Muscle layer of duodenum (tissue), 2 donors: ENCODE results near the gene HTR3D.
"Not testable (repeated sequence)": the region's sequence is repeated elsewhere in the genome, so short reads cannot be mapped to it uniquely, and the experiment has no call there.

ENCODE experiments used
- H3K27ac ChIP-seq: one replicate; pipeline ENCODE4 v1.7.0; 2013; ENCODE audit warnings: mild to moderate bottlenecking, low read length
- H3K27me3 ChIP-seq: one replicate; pipeline ENCODE4 v1.7.0; 2013; ENCODE audit warnings: low read depth, mild to moderate bottlenecking, control low read depth, low read length
- H3K36me3 ChIP-seq, 2 donors: one replicate each; pipeline ENCODE4 v1.7.0; 2013; ENCODE audit warnings: low read length in 2 of 2, control low read depth in 1 of 2, mild to moderate bottlenecking in 1 of 2; ENCODE audit not compliant: insufficient read depth in 2 of 2, control insufficient read depth in 1 of 2
- H3K4me1 ChIP-seq, 2 donors: one replicate each; pipeline ENCODE4 v1.7.0; 2013; ENCODE audit warnings: low read length in 2 of 2, mild to moderate bottlenecking in 2 of 2, control low read depth in 1 of 2, moderate library complexity in 1 of 2; ENCODE audit not compliant: insufficient read depth in 2 of 2, control insufficient read depth in 1 of 2
- H3K4me3 ChIP-seq, 2 donors: one replicate each; pipeline ENCODE4 v1.7.0; 2013; ENCODE audit warnings: low read length in 2 of 2, low read depth in 1 of 2, mild to moderate bottlenecking in 1 of 2
- H3K9me3 ChIP-seq, 2 donors: one replicate each; pipeline ENCODE4 v1.7.0; 2013; ENCODE audit warnings: low read length in 2 of 2, control low read depth in 1 of 2, mild to moderate bottlenecking in 1 of 2; ENCODE audit not compliant: control insufficient read depth in 1 of 2
- donor health status: healthy.

Gene HTR3D

DNA sequence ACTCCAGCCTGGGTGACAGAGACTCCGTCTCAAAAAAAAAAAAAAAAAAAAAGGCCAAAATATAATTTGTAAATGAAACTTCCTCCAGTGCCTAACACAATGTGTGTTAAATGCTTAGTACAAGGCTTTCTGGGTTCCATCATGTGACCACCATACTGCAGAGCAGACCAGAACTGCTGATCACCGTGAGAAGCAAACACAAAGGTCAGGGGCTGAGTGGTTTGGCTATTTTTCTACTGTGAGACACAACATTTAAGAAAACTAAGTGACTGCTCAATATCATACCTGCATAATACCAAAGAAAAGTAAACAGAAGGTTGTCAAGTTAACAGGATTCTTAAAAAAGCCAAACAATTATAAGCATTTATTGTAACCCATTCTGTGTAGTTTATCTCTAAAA, 27.1 kb upstream of the HTR3D start:
- no peak overlapping the region for H3K4me3 ChIP-seq
- no peaks in the 10 kb centered on the region for H3K9me3 ChIP-seq
- H3K4me1 ChIP-seq = peaks cover 3 to 24% of the 10 kb centered on the region in 2 donors
- H3K27me3 ChIP-seq = no peaks in the 10 kb centered on the region
- H3K27ac ChIP-seq = no peak overlapping the region
- H3K36me3 ChIP-seq = no peaks in the 10 kb centered on the region

DNA sequence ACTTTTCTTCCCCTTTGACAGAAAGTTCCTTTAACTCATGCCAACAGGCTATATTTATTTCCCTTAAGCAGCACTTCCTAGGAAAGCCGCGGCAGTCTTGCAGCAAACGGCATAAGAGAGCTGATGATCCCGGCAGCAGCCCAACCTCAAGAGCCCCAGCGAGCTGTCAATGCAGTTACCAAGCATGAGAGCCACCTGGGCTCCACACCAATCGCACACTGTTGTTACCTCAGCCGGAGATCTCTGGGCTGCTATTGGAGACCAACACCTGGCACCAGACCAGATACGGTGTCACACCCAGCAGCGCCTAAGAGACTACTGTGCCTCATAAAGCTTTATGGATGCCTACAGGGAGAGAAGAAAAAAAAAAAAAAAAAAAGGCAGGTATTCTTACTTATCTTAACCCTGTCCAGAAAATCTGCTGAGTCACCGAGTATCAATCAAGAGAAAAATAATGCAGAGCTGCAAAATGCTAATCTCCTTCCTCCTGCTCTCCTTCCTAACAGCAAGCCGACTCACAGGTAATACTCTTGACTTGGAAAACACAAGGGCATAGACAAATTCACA, 25.5 kb upstream of the HTR3D start:
- Histone ChIP-seq H3K27me3 (no peaks in the 10 kb centered on the region), H3K9me3 (no peaks in the 10 kb centered on the region), H3K36me3 (peaks cover 0 to under 1% of the 10 kb centered on the region in 2 donors), H3K27ac (peak overlapping the region; percentile 79), H3K4me1 (peaks cover 3 to 24% of the 10 kb centered on the region in 2 donors), H3K4me3 (peak overlapping the region in 1 of 2 donors; percentile 34)

DNA sequence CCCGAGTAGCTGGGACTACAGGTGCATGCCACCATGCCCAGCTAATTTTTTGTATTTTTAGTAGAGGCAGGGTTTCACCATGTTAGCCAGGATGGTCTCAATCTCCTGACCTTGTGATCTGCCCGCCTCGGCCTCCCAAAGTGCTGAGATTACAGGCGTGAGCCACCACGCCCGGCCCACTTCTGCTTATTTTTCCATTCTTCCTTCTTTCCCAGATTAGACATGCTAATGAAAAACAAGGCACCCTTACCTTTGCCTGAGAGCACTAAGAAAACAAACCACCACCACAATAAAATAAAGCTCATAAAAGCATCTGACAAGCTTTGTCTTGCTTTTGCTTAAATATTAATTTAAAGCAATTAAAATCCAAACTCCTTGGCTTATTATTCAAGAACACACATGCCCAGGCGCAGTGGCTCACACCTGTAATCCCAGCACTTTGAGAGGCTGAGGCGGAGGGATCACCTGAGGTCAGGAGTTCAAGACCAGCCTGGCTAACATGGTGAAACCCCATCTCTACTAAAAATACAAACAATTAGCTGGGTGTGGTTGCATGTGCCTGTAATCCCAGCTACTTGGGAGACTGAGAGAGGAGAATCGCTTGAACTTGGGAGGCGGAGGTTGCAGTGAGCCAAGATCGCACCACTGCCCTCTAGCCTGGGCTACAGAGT, 24.3 kb upstream of the HTR3D start:
- not testable (repeated sequence) for H3K36me3 ChIP-seq, H3K27me3 ChIP-seq, H3K4me3 ChIP-seq, H3K9me3 ChIP-seq, H3K27ac ChIP-seq
- H3K4me1 ChIP-seq = peaks cover 3 to 24% of the 10 kb centered on the region in 2 donors

DNA sequence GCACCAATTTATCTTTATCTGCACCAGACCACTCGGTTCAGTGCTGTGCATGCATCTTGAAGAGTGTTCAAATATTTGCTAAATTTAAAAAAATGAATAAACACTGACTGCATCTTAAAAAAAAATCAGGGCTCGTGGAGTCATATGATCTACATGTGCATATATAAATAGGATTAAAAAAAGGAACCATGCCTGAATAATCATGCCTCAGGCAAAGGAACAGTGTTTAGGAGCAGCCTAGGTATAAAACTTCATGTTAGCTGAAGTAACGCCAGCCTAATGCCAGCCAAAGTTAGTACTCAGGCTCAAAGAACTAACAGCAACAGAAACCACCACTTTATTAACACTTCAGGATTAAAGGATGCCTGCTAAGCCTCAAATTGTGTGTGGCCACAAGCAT, 23.4 kb upstream of the HTR3D start:
- H3K4me3 ChIP-seq = no peak overlapping the region
- no peak overlapping the region for H3K27ac ChIP-seq
- H3K36me3 ChIP-seq = peaks cover 0 to 9% of the 10 kb centered on the region in 2 donors
- H3K27me3 ChIP-seq = no peaks in the 10 kb centered on the region
- H3K9me3 ChIP-seq = no peaks in the 10 kb centered on the region
- peaks cover 3 to 24% of the 10 kb centered on the region in 2 donors for H3K4me1 ChIP-seq

DNA sequence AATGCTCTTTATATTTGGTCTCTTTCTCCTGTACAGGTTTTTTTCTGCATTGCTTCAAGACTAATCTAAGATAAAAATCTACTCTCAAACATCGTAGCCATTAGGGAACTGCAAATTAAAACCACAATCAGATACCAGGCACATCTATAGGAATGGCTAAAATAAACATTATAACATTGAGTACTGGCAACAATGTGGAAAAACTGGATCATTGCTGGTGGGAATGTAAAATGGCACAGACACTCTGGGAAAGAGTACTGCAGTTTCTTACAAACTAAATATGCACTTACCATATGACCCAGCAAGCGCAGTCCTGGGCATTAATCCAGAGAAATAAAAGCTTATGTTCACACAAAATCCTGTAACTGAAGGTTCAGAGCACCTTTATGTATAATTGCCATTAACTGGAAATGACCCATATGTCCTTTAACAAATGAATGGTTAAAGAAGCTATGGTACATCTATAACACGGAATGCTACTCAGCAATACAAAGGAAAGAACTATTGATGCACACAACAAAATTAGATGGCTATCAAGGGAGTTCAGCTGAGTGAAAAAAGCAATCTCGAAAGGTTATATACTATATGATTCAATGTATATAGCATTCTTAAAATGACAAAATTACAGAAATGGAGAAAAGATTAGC, 20.2 kb upstream of the HTR3D start:
- H3K36me3 ChIP-seq = peaks cover 0 to 9% of the 10 kb centered on the region in 2 donors
- H3K4me1 ChIP-seq = peaks cover 4 to 6% of the 10 kb centered on the region in 2 donors
- H3K27ac ChIP-seq = no peak overlapping the region
- H3K9me3 ChIP-seq = no peaks in the 10 kb centered on the region
- H3K4me3 ChIP-seq = no peak overlapping the region
- no peaks in the 10 kb centered on the region for H3K27me3 ChIP-seq

DNA sequence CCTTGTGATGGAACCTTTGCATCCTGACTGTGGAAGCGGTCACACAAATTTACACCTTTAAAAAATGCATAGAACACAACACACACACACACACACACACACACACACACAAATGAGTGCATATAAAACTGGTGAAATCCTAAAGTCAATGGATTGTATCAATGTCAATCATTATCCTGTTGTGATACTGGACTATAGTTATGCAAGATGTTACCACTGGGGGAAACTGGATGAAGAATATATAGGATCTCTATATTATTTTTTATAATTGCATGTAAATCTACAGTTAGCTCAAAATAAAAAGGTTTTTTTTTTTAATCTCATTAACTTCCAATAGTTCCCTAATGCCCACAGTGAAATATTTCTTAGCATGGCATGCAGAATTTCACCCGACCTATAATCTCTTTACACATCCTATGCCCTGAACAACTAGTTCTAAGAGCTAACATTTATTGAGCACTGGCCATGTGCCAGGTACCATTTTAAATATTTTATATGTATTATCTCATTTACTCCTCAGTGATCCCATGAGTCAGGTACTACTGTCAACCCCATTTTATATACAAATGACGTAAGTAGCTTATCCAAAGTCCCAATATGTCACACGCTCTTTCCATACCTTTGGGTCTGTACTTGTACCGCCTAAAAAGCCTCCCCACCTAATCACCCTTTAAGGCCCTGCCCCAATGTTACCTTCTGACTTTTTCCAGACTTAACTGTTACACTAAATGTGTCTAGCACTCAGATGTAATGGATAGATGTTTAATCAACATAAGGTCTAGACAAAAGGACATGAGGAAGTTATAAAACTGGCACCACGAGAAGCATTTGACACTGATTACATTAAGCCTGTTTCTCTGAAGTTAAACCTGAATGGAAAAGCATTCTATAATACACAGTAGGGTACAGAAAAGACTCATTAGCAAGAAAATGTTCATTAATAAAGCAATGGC, 19.3 kb upstream of the HTR3D start:
- Histone ChIP-seq H3K9me3 (no peaks in the 10 kb centered on the region), H3K36me3 (peaks cover 0 to 9% of the 10 kb centered on the region in 2 donors), H3K27me3 (no peaks in the 10 kb centered on the region), H3K4me1 (peaks cover 4 to 10% of the 10 kb centered on the region in 2 donors), H3K4me3 (no peak overlapping the region), H3K27ac (no peak overlapping the region)

DNA sequence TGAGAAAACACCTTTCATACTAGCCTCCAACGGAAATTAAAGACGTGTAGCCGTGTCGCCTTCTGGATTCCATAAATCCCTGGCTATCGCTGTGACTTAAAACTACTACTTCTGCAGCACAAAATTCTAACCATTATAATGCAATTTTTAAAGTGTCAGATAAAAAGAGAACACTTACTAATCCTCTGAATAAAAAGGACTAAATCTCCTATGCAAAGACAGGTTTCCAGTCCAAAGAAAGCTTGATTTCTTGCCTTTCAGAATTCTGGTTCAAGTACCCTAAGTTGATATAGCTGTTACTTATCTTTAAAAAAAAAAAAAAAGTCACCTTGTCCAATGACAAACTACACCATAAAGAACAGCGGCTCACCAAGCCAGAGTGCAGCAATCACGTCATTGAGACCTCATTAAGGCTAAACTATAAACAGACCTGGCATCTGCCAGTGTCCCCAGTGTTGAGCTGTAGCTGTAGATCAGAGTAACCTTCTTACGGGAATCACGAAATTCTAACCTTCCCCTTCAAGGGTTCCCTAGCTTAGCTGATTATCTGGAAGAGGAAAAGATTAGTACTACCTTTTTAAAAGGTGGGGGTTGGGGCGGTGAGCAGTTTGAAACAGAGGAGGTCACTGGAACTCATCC, 16.0 kb upstream of the HTR3D start:
- no peak overlapping the region for H3K27ac ChIP-seq
- peak overlapping the region in 1 of 2 donors; percentile 21 for H3K4me3 ChIP-seq
- peaks cover 4 to 10% of the 10 kb centered on the region in 2 donors for H3K4me1 ChIP-seq
- no peaks in the 10 kb centered on the region for H3K9me3 ChIP-seq
- H3K36me3 ChIP-seq = peaks cover 0 to 9% of the 10 kb centered on the region in 2 donors
- no peaks in the 10 kb centered on the region for H3K27me3 ChIP-seq

DNA sequence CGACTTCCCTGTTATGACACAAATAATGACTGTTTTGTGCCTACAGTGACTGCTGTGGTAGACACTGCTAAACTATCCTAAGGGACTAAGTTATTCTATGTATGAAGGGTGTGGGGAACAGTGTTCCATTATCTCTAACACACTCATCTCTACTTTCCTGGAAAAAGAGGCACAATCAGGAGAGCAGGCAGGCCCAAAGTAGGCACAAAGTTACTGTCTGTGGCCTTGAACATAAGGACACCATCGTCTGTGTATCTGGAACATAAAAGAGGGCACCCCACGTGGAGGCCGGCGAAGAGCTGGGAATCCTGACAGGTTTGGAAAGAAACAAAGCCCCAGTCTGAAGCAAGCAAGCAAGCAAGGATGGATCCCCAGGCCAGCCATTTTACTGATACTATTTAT, 15.4 kb upstream of the HTR3D start:
- peak overlapping the region in 1 of 2 donors; percentile 100 for H3K4me3 ChIP-seq
- peaks cover 4 to 10% of the 10 kb centered on the region in 2 donors for H3K4me1 ChIP-seq
- no peak overlapping the region for H3K27ac ChIP-seq
- no peaks in the 10 kb centered on the region for H3K9me3 ChIP-seq
- no peaks in the 10 kb centered on the region for H3K27me3 ChIP-seq
- peaks cover 0 to 7% of the 10 kb centered on the region in 2 donors for H3K36me3 ChIP-seq

DNA sequence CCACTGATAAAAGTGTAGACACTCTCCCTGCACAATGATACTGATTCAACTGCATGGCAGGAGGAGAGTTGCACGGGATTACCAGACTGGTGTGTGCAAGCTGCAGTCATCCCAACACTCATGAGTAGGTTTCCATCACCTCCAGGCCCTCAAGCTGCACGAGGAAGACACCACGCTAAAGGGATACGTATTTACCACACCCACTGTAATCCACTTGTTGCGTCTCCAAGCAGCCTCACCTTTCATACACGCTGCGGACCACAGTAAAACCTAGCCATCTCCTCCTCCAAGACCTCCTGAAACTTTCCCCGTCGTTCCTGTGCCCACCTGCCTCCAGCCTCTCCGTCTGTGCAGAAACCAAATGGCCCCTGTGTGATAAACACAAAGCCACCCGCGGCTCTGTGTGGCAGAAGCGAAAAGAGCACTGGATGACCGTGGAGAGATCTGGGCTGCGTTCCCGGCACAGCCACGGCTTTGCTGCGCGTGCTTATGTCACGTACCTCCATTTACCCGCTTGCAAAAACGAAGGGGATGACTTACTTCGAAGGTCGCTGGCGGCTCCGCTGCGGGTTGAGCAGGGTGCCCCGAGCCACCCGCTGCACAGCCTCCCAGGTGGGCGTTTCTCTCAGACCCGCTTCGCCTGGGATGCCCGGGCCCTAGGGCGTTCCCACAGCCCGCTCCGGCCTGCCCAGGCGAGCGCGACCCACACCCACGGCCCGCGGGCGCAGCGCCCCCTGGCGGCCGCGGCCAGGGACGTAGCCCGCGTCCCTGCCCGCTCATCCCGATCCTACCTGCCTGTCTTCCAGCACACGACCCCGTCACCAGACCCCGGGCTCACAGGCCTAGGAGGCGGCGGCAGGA, 14.5 kb upstream of the HTR3D start:
- peak overlapping the region; percentile 81 to 100 for H3K4me3 ChIP-seq
- no peaks in the 10 kb centered on the region for H3K9me3 ChIP-seq
- H3K36me3 ChIP-seq = peaks cover 0 to 3% of the 10 kb centered on the region in 2 donors
- peak overlapping the region; percentile 53 for H3K27ac ChIP-seq
- no peaks in the 10 kb centered on the region for H3K27me3 ChIP-seq
- peaks cover 4 to 10% of the 10 kb centered on the region in 2 donors for H3K4me1 ChIP-seq
